Activated CD8-positive, alpha-beta memory T cell treated with anti-CD3 and anti-CD28 coated beads for 1 hour (primary cell): Measurements from ENCODE around the gene HAUS7.

ENCODE experiments used
- DNase-seq, 2 donors: peaks; one replicate each; pipeline ENCODE4 v3.0.0-alpha.2; 2020; ENCODE audit warnings: low read depth in 1 of 2; ENCODE audit errors: extremely low read depth in 1 of 2

HAUS7 gene

GRCh38 chrX:153441981-153442380 is 28.4 kb downstream of the HAUS7 start:
- DNase-seq = no peak

- no peak for DNase-seq
Measured at GRCh38 chrX:153441296-153441695, 29.1 kb downstream of the HAUS7 start.

DNA sequence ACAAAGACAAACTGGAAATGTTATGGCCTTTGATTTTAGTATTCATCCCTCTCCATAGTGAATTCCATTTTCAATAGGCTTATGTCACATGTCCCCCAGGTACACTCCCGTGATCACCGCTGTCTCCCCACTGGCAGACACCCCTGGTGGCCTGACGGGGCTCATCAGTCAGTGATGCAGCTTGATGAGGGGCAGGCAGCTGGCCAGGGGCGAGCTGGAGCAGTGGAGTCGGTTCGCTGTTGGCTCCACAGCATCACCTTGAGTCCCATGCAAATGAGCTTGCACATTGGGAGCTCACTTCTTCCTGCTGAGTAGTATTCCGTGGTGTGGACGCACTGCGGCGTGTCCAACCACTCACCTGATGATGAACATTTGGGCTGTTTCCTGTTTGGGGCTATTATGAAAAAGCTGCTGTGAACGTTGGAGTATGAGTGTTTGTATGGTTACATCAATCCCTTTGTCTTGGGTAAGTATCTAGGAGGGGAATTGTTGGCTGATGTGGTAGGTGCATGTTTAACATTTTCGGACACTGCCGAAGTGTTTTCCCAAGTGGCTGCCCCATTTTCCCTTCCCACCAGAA is 29.7 kb downstream of the HAUS7 start:
- no peak for DNase-seq

DNA sequence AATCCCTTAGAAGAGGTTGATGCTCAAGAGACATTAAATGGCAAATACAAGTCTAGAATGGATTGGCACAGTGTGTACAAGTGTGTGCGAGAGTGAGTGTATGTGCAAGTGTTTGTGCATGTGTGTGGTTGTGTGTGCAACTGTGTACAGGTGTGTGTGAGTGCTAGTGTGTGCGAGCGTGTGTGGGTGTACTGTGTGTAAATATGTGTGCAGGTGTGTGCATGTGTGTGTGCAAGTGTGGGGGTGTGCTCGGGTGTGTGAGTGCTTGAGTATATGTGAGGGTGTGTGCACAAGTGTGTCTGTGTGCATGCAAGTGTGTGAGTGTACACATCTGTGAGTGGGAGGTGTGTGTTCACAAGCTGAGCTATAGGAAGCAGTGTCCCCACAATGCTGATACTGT is 30.4 kb downstream of the HAUS7 start:
- DNase-seq = no peak

DNA sequence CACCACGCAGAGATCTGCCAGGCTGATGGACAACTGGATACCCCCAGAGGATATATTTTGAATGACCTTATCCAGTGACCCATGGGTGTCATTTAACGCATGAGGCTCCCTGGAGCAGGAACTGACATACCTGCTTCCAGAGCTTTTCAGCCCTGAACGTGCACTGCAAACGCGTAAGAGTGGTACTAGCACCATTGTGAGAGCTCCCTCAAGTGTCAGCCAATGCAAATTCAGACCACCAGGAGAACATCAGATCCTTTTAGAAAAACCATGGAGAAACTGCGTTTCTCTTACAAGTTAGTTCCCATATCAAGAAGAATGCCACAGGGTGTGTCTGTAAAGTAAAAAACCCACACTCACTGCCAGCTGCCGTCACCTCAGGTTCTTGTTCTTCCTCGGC is 31.8 kb downstream of the HAUS7 start:
- no peak for DNase-seq

- no peak for DNase-seq
Measured at GRCh38 chrX:153435845-153436244, 34.5 kb downstream of the HAUS7 start.

GRCh38 chrX:153434801-153435200 is 35.6 kb downstream of the HAUS7 start:
- DNase-seq = no peak

DNA sequence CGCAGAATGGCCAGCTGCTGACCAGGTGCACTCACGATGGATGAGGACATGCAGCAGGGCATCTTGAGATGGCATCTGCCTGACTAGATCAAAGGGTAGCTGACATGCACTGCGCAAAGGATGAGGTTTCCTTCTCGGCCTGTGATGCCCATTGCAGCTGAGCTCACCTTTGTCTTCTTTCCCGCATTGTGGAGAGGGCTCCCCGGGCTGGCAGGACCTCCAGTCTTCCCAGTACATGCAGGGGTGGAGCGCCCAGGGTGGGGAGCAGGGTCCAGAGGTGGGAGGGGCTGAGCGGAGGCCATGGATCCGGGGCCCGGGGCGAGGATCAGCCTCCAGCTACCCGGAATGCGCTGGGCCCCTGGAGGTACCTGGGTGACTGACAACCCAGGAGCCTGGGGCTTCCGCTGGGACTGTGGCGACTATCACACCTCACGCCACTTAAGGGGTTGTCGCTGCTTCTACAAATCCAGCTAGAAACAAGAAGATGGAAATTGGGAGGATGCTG is 36.5 kb downstream of the HAUS7 start:
- no peak for DNase-seq

DNA sequence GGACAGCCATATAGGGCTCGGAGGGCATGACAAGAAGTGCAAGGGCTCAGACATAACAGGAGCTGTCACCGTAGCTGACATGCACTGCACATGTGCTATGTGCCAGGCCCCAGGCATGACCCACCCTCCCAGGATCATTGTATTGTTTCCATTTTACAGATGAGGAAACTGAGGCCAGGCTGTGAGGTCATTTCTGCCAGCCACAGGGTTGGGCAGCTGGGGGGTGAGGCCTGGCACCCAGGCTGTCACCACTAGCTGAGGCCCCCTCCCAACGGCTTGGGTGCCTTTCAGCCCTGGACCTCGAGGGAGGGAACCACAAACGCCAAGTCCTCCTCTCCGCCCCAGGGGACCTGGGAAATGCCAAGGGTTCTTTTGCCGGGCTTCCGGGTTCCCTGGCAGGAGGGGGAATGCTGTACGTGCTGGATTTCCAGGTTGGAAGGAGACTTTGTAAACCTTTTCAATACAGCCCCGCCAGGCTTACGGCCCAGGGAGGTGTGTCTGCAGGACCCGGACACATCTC is 37.2 kb downstream of the HAUS7 start:
- DNase-seq = no peak

DNA sequence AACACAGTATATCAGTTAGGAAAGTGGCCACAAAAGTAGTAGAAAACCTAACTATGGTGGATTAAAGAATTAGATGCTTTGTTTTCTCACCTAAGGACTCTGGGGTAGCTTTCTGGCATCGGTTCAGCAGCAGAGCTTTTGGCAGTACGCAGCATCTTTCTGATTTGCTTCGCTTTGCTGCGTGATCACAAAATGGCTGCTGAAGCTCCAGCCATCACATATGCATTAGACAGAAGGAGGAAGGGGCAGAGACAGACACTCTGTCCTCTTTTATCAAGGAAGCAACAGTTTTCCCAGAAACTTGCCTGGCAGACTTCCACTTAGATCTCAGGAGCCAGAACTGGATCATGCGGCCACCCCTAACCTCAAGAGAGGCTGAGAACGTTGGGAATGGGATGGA is 39.6 kb downstream of the HAUS7 start:
- no peak for DNase-seq

- no peak for DNase-seq
Measured at GRCh38 chrX:153426204-153426603, 44.2 kb downstream of the HAUS7 start.

- DNase-seq = no peak
Measured at GRCh38 chrX:153423652-153424051, 46.7 kb downstream of the HAUS7 start.

DNA sequence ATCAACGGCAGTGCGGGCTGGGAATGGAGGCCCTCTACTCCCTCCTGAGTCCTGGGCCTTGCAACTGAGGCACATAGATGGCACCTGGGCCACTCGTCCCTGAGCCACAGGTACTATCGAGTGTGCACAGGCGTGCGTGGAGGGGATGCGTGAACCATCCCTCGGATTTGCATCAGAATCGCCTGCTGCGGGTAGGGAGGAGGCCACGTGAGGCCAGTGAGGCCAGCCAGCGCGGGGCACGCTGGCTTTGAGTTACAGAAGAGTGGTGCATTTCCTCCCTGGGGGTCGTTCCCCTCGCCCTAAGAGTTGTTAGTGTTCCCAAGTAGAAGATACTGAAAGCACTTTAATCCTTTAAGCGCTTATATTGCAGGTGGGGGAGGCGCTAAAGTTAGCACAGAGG is 48.5 kb downstream of the HAUS7 start:
- no peak for DNase-seq

GRCh38 chrX:153420851-153421599 is 49.4 kb downstream of the HAUS7 start:
- no peak for DNase-seq

DNA sequence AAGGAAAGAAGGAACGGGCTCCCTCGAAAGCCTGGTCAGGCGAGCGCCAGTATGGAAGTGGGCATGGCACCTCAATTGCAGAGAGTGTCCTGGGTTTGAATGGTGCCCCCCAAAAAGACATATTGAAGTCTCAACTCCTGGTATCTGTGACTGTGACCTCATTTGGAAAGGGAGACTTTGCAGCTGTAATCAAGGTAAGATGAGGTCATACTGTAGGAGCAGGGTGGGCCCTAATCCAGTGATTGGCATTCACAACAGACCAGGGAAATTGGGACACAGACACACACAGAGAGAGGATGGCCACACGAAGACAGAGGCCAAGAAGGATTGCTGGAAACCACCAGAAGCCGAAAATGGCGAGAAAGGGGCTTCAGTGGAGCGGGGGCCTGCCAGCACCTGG is 52.7 kb downstream of the HAUS7 start:
- no peak for DNase-seq

- no peak for DNase-seq
Measured at GRCh38 chrX:153416781-153417450, 53.5 kb downstream of the HAUS7 start.

DNA sequence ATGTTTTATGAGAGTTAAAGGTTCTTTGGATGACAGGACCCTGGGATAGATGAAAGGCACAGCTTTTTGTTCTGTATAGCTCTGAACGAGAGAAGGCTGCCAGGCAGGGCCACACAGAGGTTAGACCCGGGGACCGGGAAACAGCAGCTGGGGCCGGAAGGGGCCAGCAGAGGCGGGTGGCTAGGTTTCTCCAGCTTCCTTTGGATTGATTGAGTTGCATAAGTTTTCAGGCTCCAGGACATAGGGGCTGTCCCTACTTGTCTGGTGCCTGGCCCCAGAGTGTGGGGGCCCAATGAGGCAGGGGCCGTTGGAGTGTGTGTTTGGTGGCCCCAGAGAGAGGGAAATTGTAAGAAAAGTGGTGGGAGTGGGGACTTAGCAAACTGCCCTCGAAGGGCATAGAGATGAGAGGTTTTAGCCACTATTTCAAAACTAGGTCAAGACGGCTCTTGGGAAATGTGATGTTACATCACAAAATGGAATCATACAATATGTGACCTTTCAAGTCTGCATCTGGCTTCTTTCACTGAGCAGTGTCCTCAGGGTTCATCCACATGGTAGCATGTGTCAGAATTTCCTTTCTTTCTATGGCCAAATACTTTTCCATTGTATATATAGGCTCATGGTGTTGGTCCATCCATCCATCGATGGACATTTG is 55.4 kb downstream of the HAUS7 start:
- no peak for DNase-seq

- no peak for DNase-seq
Measured at GRCh38 chrX:153413731-153414130, 56.6 kb downstream of the HAUS7 start.

- no peak for DNase-seq
Measured at GRCh38 chrX:153412746-153413720, 57.3 kb downstream of the HAUS7 start.

- DNase-seq = no peak
Measured at GRCh38 chrX:153411988-153412574, 58.3 kb downstream of the HAUS7 start.
